Calu3 (cell line): ENCODE results near the gene NKX6-2. TPM values are rescaled to one million over a fixed set of nuclear protein-coding genes. Genes with fewer than 3 reads are reported as not detected.
"Not testable (repeated sequence)": the region's sequence is repeated elsewhere in the genome, so short reads cannot be mapped to it uniquely, and the experiment has no call there.

Experiments used
- BruUV-seq: library from RNA; stranded (reverse); fragments of 400-500 nt; replicated peaks from 2 replicates; lab custom pipeline; 2021; lab: Mats Ljungman, UMichigan
- CTCF ChIA-PET: fragments of 300-600 bp; sonication (Branson Sonifier 250); formaldehyde crosslinking; loops from one replicate; lab custom pipeline; 2022; ENCODE audit warnings: antibody characterized with exemption; lab: Charles Lee
- DNase-seq: peaks from one replicate; pipeline ENCODE4 v3.0.0; 2022
- H3K27ac Mint-ChIP-seq: one replicate; pipeline ENCODE4 v1.8.0; 2022; ENCODE audit warnings: mixed read lengths; ENCODE audit not compliant: unreplicated experiment
- H3K27me3 Mint-ChIP-seq: one replicate; pipeline ENCODE4 v1.8.0; 2022; ENCODE audit warnings: mixed read lengths; ENCODE audit not compliant: unreplicated experiment
- H3K36me3 Mint-ChIP-seq: one replicate; pipeline ENCODE4 v1.8.0; 2022; ENCODE audit warnings: mild to moderate bottlenecking, moderate library complexity, mixed read lengths; ENCODE audit not compliant: insufficient read depth, unreplicated experiment
- H3K4me1 Mint-ChIP-seq: one replicate; pipeline ENCODE4 v1.8.0; 2022; ENCODE audit warnings: mild to moderate bottlenecking, low read depth, mixed read lengths; ENCODE audit not compliant: unreplicated experiment
- H3K4me3 Mint-ChIP-seq: one replicate; pipeline ENCODE4 v1.8.0; 2022; ENCODE audit warnings: mild to moderate bottlenecking, low read depth, moderate library complexity, mixed read lengths; ENCODE audit not compliant: unreplicated experiment
- H3K9me3 Mint-ChIP-seq: one replicate; pipeline ENCODE4 v1.8.0; 2022; ENCODE audit warnings: low read depth, mixed read lengths; ENCODE audit not compliant: unreplicated experiment
- intact Hi-C: fragments of 100-400 bp; cut with micrococcal nuclease; formaldehyde crosslinking; loops from one replicate; pipeline ENCODE4 v1.10.0; 2022; ENCODE audit not compliant: unreplicated experiment
- total RNA-seq: library from RNA; stranded (reverse); gene quantifications from 2 replicates; pipeline ENCODE4 v1.2.3, GENCODE V29; 2022
- TF ChIP-seq, protein P1 (sequence below): fragments of 200-600 bp; IDR thresholded peaks from one replicate; pipeline ENCODE4 v1.8.0; 2022; ENCODE audit warnings: antibody characterized with exemption; ENCODE audit not compliant: unreplicated experiment

NKX6-2 gene
- total RNA-seq, 1 experiment from 2014 or later = not detected

DNA sequence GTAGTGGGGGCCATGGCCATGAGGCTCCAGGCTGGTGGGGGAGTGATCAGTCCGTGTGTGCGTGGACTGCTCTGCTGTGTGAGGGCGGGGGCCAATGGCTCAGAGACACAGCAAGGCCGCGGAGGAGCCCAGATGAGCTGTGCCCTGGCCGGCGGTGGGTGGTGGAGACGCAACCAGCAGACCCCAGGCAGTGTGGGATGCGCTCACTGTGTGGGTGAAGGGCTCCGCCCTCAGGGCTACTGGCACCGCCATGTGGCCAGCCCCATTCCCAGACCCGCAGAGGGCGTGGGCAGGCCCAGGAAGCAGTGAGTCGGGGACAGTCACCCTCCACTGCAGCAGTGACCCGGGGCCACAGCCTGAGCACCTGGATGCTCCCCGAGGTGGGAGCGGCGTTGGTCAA, 9.1 kb downstream of the NKX6-2 start:
- Mint-ChIP-seq H3K4me3 (no peak overlapping the region), H3K27ac (no peak overlapping the region), H3K4me1 (no peaks in the 10 kb centered on the region), H3K27me3 (no peaks in the 10 kb centered on the region), H3K36me3 (no peaks in the 10 kb centered on the region), H3K9me3 (no peaks in the 10 kb centered on the region)
- BruUV-seq = no TSS peak
- TF ChIP-seq, protein P1, sequence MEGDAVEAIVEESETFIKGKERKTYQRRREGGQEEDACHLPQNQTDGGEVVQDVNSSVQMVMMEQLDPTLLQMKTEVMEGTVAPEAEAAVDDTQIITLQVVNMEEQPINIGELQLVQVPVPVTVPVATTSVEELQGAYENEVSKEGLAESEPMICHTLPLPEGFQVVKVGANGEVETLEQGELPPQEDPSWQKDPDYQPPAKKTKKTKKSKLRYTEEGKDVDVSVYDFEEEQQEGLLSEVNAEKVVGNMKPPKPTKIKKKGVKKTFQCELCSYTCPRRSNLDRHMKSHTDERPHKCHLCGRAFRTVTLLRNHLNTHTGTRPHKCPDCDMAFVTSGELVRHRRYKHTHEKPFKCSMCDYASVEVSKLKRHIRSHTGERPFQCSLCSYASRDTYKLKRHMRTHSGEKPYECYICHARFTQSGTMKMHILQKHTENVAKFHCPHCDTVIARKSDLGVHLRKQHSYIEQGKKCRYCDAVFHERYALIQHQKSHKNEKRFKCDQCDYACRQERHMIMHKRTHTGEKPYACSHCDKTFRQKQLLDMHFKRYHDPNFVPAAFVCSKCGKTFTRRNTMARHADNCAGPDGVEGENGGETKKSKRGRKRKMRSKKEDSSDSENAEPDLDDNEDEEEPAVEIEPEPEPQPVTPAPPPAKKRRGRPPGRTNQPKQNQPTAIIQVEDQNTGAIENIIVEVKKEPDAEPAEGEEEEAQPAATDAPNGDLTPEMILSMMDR = no peak
- intact Hi-C loops = no loop called here
- CTCF ChIA-PET = no interaction called here
- DNase-seq = no peak

DNA sequence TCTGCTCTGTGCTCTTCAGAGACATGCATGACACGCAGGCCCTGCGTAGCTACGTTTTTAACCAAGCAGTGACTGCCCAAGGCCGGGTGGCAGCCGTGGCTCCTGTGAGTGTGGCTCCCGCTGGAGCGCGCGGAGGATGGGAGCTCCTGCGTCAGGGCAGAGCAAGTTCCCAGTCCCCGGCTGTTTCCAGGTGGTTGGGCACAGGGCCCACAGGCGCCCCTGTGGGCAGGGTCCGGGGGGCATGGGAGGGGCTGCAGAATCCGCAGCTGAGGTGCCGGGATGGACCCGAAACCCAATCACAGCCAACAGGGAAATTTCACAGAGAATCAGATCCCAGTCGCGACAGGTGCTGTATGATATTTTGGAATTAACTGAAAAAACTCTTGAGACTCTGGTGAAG, 9.8 kb downstream of the NKX6-2 start:
- H3K27me3 Mint-ChIP-seq = no peaks in the 10 kb centered on the region
- CTCF ChIA-PET = no interaction called here
- no peaks in the 10 kb centered on the region for H3K36me3 Mint-ChIP-seq
- no peaks in the 10 kb centered on the region for H3K4me1 Mint-ChIP-seq
- H3K4me3 Mint-ChIP-seq = no peak overlapping the region
- BruUV-seq = no TSS peak
- no peak overlapping the region for H3K27ac Mint-ChIP-seq
- intact Hi-C loops = no loop called here
- H3K9me3 Mint-ChIP-seq = no peaks in the 10 kb centered on the region
- DNase-seq = no peak
- TF ChIP-seq, protein P1 = no peak

DNA sequence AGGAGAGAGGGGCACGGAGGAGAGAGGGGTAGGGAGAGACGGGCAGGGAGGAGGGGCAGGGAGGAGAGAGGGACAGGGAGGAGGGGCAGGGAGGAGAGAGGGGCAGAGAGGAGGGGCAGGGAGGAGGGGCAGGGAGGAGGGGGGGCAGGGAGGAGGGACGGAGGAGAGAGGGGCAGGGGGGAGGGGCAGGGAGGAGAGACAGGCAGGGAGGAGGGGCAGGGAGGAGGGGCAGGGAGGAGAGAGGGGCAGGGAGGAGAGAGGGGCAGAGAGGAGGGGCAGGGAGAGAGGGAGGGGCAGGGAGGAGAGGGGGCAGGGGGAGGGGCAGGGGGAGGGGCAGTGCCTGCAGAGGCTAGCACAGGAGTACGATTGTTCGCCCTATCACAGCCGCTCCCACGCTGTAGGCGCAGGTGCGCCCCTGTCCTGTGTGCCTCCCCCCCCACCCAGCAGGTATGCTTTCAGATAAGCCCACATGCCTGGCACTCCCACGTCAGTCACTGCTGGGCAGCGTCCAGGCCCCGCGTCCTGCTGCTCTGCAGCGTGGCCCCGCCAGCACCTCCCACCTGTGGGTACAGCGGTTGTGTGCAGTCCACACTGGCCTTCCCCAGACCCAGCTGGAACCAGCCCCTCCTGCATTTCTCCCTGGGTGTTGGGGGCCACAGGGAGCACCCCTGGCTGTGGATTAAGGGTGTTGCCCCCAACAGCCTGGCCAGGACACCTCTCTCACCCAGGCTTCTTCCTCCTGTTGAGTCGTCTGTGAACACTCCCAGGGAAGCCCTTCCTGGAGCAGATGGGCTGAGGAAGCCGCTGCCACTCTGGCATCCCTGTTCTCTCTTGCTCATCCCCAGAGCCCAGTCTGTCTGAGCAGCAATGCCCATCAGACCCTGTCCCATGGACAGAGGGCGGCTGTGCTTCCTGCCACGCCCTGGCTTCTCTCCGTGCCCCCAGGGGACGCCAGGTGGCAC, 10.8 kb downstream of the NKX6-2 start:
- no peak for DNase-seq
- Mint-ChIP-seq H3K9me3 (no peaks in the 10 kb centered on the region), H3K27me3 (no peaks in the 10 kb centered on the region), H3K36me3 (no peaks in the 10 kb centered on the region), H3K27ac (no peak overlapping the region), H3K4me3 (no peak overlapping the region), H3K4me1 (no peaks in the 10 kb centered on the region)
- CTCF ChIA-PET = no interaction called here
- intact Hi-C loops = no loop called here
- TF ChIP-seq, protein P1 = no peak
- no TSS peak for BruUV-seq

DNA sequence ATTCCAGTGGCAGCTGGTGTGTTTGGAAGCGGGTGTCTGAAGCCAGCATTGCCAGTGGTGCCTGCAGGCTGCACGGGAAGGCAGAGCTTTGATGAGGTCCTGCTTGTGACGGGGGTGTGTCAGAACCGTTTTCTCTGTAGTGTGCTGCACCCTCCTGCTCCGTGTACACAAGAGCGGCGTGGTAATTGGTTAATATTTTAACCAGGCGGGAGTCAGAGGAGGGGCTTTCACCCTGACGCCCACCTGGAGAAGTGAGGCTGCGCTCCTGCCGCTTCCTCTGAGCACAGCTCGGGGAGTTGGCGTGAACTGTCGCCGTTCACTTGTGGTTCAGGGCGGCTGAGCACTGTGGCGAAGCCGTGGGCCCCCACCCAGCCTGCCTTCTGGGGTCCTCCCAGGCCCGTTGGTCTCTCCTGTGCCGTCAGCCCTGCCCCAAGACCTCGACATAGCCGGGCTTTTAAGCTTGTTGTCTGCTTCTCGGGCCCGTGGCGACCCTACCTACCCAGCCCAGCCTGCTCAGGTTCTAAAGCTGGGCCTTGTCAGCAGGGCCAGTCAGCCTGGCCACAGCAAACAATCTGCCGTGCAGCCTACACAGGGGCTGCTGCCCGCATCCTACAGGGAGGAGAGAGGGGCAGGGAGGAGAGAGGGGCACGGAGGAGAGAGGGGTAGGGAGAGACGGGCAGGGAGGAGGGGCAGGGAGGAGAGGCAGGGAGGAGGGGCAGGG, 11.6 kb downstream of the NKX6-2 start:
- H3K27ac Mint-ChIP-seq = no peak overlapping the region
- BruUV-seq = no TSS peak

DNA sequence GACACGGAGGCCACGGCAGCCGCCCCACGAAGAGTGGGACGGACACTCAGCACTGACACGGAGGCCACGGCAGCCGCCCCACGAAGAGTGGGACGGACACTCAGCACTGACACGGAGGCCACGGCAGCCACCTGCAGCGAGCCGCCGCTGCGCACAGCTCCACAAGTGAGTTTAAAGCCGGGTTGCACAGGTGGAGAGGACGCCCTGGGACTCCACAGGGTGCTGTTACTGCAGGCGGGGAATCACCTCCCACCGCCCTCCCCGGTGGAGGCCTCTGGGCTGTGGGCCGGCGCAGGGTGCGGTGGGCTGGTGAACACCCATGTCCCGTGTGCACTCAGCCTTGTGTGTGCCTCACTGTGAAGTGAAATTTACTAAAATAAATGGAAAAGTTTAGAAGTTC, 13.1 kb downstream of the NKX6-2 start:
- H3K4me3 Mint-ChIP-seq = not testable (repeated sequence)

More for the DNA sequence above, 11.6 kb downstream of the NKX6-2 start:
- Mint-ChIP-seq H3K27me3 (no peaks in the 10 kb centered on the region), H3K9me3 (no peaks in the 10 kb centered on the region), H3K36me3 (no peaks in the 10 kb centered on the region), H3K4me1 (no peaks in the 10 kb centered on the region), H3K4me3 (no peak overlapping the region)
- CTCF ChIA-PET = no interaction called here
- intact Hi-C loops = no loop called here
- no peak for DNase-seq
- TF ChIP-seq, protein P1 = no peak

More for the DNA sequence above, 13.1 kb downstream of the NKX6-2 start:
- CTCF ChIA-PET, H3K9me3 Mint-ChIP-seq, BruUV-seq, H3K27ac Mint-ChIP-seq, H3K27me3 Mint-ChIP-seq, H3K4me1 Mint-ChIP-seq, H3K36me3 Mint-ChIP-seq, DNase-seq, intact Hi-C loops: not testable (repeated sequence)
